ENCODE data around the gene ZCCHC8.
"Not testable (repeated sequence)": the region's sequence is repeated elsewhere in the genome, so short reads cannot be mapped to it uniquely, and the experiment has no call there.

ZCCHC8 gene

GRCh38 chr12:122435186-122435585, 65.5 kb downstream of the ZCCHC8 start:
- DNase-seq = no peak

- DNase-seq = not testable (repeated sequence)
Measured at GRCh38 chr12:122429043-122429442, 71.7 kb downstream of the ZCCHC8 start.

- no peak for DNase-seq
Measured at GRCh38 chr12:122427403-122427802, 73.3 kb downstream of the ZCCHC8 start.

DNA sequence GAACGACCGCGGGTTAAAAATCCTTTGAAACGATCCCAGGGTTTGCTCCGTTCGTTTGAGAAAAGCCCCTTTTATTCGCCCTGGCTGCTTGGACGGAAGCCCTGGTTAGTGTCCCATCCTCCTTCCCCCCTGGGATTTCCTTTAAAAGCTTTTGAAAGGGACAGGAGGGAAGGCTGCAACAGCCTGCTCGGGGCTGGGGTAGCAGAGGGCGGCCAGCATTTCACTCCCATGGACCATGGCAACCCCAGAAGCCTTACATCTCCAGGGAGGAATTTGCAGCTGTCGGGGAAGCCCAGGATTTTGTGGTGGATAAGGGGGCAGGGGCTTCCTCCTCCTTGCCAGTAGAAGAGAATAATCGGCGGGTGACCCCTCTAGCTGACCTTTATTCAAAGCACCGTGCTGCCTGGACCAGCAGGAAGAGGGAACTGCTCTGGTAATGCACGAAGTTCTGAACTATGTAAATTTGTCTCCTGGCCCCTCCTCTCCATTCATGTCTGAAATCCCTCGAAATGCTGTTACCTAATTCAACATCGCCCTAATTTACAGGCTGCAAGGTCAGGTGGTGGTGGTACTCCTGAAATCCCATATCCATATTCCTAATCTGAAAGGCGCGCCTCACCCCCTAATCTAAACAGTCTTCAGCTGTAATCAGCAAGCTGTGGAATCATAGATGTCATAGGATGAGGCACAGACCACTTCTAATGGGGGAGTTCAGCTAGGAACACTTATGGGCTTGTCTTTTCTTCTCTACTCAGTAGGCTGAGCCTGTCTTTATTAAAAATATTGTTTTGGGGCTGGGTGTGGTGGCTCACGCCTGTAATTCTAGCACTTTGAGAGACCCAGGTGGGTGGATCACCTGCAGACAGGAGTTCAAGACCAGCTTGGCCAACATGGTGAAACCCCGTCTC, 77.2 kb downstream of the ZCCHC8 start:
- DNase-seq = peak in 35 of 56 donors; percentile 10 to 63 (median 35)

DNA sequence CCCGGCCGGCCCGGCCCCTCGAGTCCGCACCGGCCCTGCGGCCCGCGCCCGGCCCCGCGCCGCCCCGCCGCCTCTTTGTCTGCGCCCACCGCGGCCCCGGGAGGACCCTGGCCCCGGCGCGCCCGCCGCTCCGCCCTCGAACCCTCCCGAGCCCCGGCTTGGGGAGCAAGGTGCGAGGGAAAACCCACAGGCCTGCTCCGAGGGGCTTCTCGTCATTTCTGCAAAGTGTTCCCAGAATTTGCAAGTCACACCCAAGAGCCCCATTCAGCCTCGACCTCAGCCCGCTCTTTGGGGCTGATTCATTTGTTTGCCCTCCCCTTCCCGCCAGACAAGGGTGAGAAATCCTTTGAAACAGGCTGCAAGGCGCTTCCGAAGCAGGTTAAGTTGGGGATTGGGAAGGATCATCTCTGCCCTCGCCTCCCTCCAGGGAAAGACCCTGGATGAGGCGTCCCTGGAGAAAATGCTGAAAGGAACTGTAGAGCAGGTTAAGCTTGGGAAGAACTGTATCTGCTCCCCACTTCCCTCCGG, 77.9 kb downstream of the ZCCHC8 start:
- peak in 21 of 56 donors; percentile 10 to 63 (median 45) for DNase-seq

GRCh38 chr12:122421821-122422729, 78.7 kb downstream of the ZCCHC8 start, which contains the start of gene CLIP1:
CLIP1 (minus strand) TSS chr12:122422669; CDS start chr12:122380452, 42,217 bp downstream.
- DNase-seq = peak in 35 of 56 donors; percentile 9 to 72 (median 41)
